ENCODE results near the gene GPR35. TPM values are rescaled to one million over a fixed set of nuclear protein-coding genes. Genes with fewer than 3 reads are reported as not detected.
A peak's percentile ranks its signal among the peaks of the same experiment; 100 is the strongest.

GPR35 gene
- total RNA-seq, 1 experiment from 2014 or later: 1.3 TPM

DNA sequence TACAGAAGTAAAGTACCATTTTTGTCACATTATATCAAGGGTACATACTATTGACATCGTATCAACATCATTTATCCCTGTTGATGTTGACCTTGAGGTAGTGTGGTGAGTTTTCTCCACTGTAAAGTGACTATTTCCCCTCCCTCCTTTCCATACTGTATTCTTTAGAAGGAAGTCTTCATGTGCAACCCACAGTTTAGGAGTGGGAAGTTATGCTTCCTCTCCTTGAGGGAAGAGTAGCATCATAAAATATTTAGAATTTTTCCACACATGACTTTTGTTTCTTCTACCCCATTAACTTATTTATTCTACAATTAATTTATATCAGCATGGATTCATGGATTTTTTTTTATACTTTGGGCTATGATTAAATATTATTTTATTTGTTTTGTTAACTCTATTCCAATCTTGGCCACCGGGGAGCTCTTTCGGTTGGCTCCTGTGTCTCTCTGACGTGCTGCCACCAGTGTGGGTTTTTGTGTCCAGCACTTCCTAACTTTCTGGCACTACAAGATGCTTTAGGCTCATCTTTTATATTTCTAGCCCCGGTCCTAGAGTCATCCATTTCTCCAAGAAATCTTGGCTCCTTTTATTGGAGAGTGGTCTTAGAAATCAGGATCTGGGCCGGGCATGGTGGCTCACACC, 38.4 kb downstream of the GPR35 start:
- intact Hi-C loops (cut with micrococcal nuclease; ENCODE audit: unreplicated experiment) (no loop called here), in situ Hi-C loops (cut with HindIII; ENCODE audit: low pct_unique_long_range_greater_than_20kb, low sequenced_read_pairs) (no loop called here)
- TF ChIP-seq, protein P1, sequence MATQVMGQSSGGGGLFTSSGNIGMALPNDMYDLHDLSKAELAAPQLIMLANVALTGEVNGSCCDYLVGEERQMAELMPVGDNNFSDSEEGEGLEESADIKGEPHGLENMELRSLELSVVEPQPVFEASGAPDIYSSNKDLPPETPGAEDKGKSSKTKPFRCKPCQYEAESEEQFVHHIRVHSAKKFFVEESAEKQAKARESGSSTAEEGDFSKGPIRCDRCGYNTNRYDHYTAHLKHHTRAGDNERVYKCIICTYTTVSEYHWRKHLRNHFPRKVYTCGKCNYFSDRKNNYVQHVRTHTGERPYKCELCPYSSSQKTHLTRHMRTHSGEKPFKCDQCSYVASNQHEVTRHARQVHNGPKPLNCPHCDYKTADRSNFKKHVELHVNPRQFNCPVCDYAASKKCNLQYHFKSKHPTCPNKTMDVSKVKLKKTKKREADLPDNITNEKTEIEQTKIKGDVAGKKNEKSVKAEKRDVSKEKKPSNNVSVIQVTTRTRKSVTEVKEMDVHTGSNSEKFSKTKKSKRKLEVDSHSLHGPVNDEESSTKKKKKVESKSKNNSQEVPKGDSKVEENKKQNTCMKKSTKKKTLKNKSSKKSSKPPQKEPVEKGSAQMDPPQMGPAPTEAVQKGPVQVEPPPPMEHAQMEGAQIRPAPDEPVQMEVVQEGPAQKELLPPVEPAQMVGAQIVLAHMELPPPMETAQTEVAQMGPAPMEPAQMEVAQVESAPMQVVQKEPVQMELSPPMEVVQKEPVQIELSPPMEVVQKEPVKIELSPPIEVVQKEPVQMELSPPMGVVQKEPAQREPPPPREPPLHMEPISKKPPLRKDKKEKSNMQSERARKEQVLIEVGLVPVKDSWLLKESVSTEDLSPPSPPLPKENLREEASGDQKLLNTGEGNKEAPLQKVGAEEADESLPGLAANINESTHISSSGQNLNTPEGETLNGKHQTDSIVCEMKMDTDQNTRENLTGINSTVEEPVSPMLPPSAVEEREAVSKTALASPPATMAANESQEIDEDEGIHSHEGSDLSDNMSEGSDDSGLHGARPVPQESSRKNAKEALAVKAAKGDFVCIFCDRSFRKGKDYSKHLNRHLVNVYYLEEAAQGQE (IDR thresholded peaks at IDR 0.05; ENCODE audit: insufficient read depth in 1 of 2, low read depth in 2 of 2, low read length in 1 of 2): no peak
- TF ChIP-seq, protein P2, sequence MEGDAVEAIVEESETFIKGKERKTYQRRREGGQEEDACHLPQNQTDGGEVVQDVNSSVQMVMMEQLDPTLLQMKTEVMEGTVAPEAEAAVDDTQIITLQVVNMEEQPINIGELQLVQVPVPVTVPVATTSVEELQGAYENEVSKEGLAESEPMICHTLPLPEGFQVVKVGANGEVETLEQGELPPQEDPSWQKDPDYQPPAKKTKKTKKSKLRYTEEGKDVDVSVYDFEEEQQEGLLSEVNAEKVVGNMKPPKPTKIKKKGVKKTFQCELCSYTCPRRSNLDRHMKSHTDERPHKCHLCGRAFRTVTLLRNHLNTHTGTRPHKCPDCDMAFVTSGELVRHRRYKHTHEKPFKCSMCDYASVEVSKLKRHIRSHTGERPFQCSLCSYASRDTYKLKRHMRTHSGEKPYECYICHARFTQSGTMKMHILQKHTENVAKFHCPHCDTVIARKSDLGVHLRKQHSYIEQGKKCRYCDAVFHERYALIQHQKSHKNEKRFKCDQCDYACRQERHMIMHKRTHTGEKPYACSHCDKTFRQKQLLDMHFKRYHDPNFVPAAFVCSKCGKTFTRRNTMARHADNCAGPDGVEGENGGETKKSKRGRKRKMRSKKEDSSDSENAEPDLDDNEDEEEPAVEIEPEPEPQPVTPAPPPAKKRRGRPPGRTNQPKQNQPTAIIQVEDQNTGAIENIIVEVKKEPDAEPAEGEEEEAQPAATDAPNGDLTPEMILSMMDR (IDR thresholded peaks at IDR 0.05): peak; percentile 20; the same call in 1 of the 2 replicates
- DNase-seq (ENCODE audit: low read depth, low spot score) (no peak), ATAC-seq (no peak)
- H3K4me3 ChIP-seq (ENCODE audit: low read depth in 2 of 2, low read length in 2 of 2): no peak overlapping the region
- H3K9me3 ChIP-seq (ENCODE audit: control insufficient read depth, insufficient read depth, low read depth, low read length): no peaks in the 10 kb centered on the region
- peaks cover 38% of the 10 kb centered on the region for H3K27me3 ChIP-seq (ENCODE audit: control insufficient read depth, insufficient read depth, low read length)
- BruUV-seq (replicated peaks): no TSS peak
- ChIA-PET POLR2A (no interaction called here), CTCF (no interaction called here)
- no peaks in the 10 kb centered on the region for H3K36me3 ChIP-seq (ENCODE audit: control insufficient read depth, insufficient read depth, low read length)
- no peaks in the 10 kb centered on the region for H3K4me1 ChIP-seq (ENCODE audit: control insufficient read depth, insufficient read depth, low read length)
- H3K27ac ChIP-seq (ENCODE audit: low read length): no peak overlapping the region

DNA sequence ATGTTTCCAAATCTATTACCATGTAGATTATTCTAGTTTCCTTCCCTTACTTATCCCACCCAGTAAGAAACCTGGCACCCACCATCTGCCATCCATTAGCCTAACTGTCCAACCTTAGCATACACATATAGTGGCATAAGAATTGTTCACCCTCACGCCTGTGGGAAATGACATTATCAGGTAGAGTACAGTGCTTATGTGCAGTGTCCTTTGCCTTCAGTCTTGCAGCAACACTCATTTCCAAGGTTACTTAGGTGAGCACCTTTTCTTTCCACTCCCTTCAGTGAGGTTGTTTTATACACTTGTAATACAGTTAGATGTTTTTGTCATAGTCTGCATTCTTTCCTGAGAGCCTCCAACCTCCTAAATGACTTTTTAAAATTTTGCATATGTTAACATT, 39.3 kb downstream of the GPR35 start:
- no peak for ATAC-seq
- POLR2A ChIA-PET: no interaction called here
- H3K27ac ChIP-seq (ENCODE audit: low read length): no peak overlapping the region

More for the DNA sequence above, 39.3 kb downstream of the GPR35 start:
- TF ChIP-seq POLR2AphosphoS5 (IDR thresholded peaks at IDR 0.05; ENCODE audit: low read depth, low read length) (no peak), TCF7L2 (IDR thresholded peaks at IDR 0.05; ENCODE audit: low read depth, low read length) (no peak), SIN3A (IDR thresholded peaks at IDR 0.05; ENCODE audit: borderline replicate concordance, insufficient read depth, low read depth, low read length) (no peak)
- TF ChIP-seq, protein P2 (IDR thresholded peaks at IDR 0.05): no peak
- TF ChIP-seq, protein P1 (IDR thresholded peaks at IDR 0.05; ENCODE audit: insufficient read depth in 1 of 2, low read depth in 2 of 2, low read length in 1 of 2): no peak
- Histone ChIP-seq H3K36me3 (ENCODE audit: control insufficient read depth, insufficient read depth, low read length) (no peaks in the 10 kb centered on the region), H3K4me1 (ENCODE audit: control insufficient read depth, insufficient read depth, low read length) (no peaks in the 10 kb centered on the region), H3K27me3 (ENCODE audit: control insufficient read depth, insufficient read depth, low read length) (peaks cover 32% of the 10 kb centered on the region), H3K9me3 (ENCODE audit: control insufficient read depth, insufficient read depth, low read depth, low read length) (no peaks in the 10 kb centered on the region), H3K4me3 (ENCODE audit: low read depth in 2 of 2, low read length in 2 of 2) (no peak overlapping the region)
- in situ Hi-C loops (cut with HindIII; ENCODE audit: low pct_unique_long_range_greater_than_20kb, low sequenced_read_pairs) (no loop called here), intact Hi-C loops (cut with micrococcal nuclease; ENCODE audit: unreplicated experiment) (no loop called here)
- CTCF ChIA-PET: no interaction called here
- no TSS peak for BruUV-seq (replicated peaks)
- no peak for DNase-seq (ENCODE audit: low read depth, low spot score)

Measured in Panc1 (cell line).